MCF 10A (cell line): Measurements from ENCODE around the gene GRM7. TPM values are rescaled to one million over a fixed set of nuclear protein-coding genes. Genes with fewer than 3 reads are reported as not detected.

Source experiments
- BruUV-seq: library from RNA; stranded (reverse); fragments of 400-500 nt; replicated peaks from 2 replicates; lab custom pipeline; 2021; lab: Mats Ljungman, UMichigan
- CTCF ChIA-PET: fragments of 300-600 bp; sonication (Branson Sonifier 250); formaldehyde crosslinking; extraction: SDS; loops from one replicate; lab custom pipeline; 2021; ENCODE audit warnings: antibody characterized with exemption, inconsistent platforms; lab: Yijun Ruan, JAX
- POLR2A ChIA-PET: fragments of 300-600, 350-650 bp; sonication (Branson Sonifier 250); formaldehyde crosslinking; extraction: SDS; loops from one replicate; lab custom pipeline; 2020; ENCODE audit warnings: antibody characterized with exemption, inconsistent platforms; lab: Yijun Ruan, JAX
- DNase-seq: peaks from one replicate; pipeline ENCODE4 v3.0.0-alpha.2; 2018; ENCODE audit not compliant: unreplicated experiment
- H3K27ac Mint-ChIP-seq: one replicate; pipeline ENCODE4 v1.8.0; 2022; ENCODE audit warnings: mild to moderate bottlenecking, low read depth, mixed read lengths; ENCODE audit not compliant: unreplicated experiment
- H3K27me3 Mint-ChIP-seq: one replicate; pipeline ENCODE4 v1.8.0; 2022; ENCODE audit warnings: mixed read lengths; ENCODE audit not compliant: insufficient read depth, unreplicated experiment
- H3K36me3 Mint-ChIP-seq: one replicate; pipeline ENCODE4 v1.8.0; 2022; ENCODE audit warnings: mild to moderate bottlenecking, moderate library complexity, mixed read lengths; ENCODE audit not compliant: insufficient read depth, unreplicated experiment
- H3K4me1 Mint-ChIP-seq: one replicate; pipeline ENCODE4 v1.8.0; 2022; ENCODE audit warnings: mixed read lengths; ENCODE audit not compliant: insufficient read depth, unreplicated experiment
- H3K4me3 Mint-ChIP-seq: one replicate; pipeline ENCODE4 v1.8.0; 2022; ENCODE audit warnings: mild to moderate bottlenecking, moderate library complexity, mixed read lengths; ENCODE audit not compliant: unreplicated experiment
- H3K9me3 Mint-ChIP-seq: one replicate; pipeline ENCODE4 v1.8.0; 2022; ENCODE audit warnings: mixed read lengths; ENCODE audit not compliant: unreplicated experiment
- CTCF ChIP-seq: fragments of 200-600 bp; IDR thresholded peaks from one replicate; pipeline ENCODE4 v1.8.0; 2022; ENCODE audit warnings: antibody characterized with exemption, mild to moderate bottlenecking; ENCODE audit not compliant: unreplicated experiment
- intact Hi-C: fragments of 100-400 bp; cut with micrococcal nuclease; formaldehyde crosslinking; loops from 2 replicates; pipeline ENCODE4 v1.14.1; 2022
- total RNA-seq: library from RNA; stranded (reverse); gene quantifications from 2 replicates; pipeline ENCODE4 v1.2.3, GENCODE V29; 2022

Gene GRM7
- total RNA-seq, 1 experiment from 2014 or later, result not detected

GRCh38 chr3:7484636-7485035, 623.7 kb downstream of the GRM7 start:
- ChIA-PET CTCF (interaction anchor here (0.9 kb wide), 1 partner anchor 198 kb away, joined by 3 read pairs; no protein-coding TSS in a partner anchor), POLR2A (no interaction called here)
- no TSS peak for BruUV-seq
- H3K4me1 Mint-ChIP-seq, result peaks cover 24% of the 10 kb centered on the region
- no peak for TF ChIP-seq CTCF
- no peak overlapping the region for H3K4me3 Mint-ChIP-seq
- peak; percentile 88 for DNase-seq
- H3K9me3 Mint-ChIP-seq, result peaks cover 16% of the 10 kb centered on the region
- intact Hi-C loops, result no loop called here
- H3K36me3 Mint-ChIP-seq, result peaks cover 6% of the 10 kb centered on the region
- peak overlapping the region; percentile 44 for H3K27ac Mint-ChIP-seq
- H3K27me3 Mint-ChIP-seq, result no peaks in the 10 kb centered on the region

- no TSS peak for BruUV-seq
- ChIA-PET POLR2A (no interaction called here), CTCF (no interaction called here)
- no peak for DNase-seq
- no peak for TF ChIP-seq CTCF
- peaks cover 16% of the 10 kb centered on the region for H3K9me3 Mint-ChIP-seq
- H3K4me3 Mint-ChIP-seq, result no peak overlapping the region
- intact Hi-C loops, result no loop called here
- H3K27me3 Mint-ChIP-seq, result no peaks in the 10 kb centered on the region
- peaks cover 6% of the 10 kb centered on the region for H3K36me3 Mint-ChIP-seq
- H3K4me1 Mint-ChIP-seq, result peaks cover 24% of the 10 kb centered on the region
- H3K27ac Mint-ChIP-seq, result no peak overlapping the region
Measured at GRCh38 chr3:7487763-7488162, 626.8 kb downstream of the GRM7 start.

- ChIA-PET CTCF (interaction anchor here (1.2 kb wide), 1 partner anchor 11 kb away, joined by 3 read pairs; no protein-coding TSS in a partner anchor), POLR2A (no interaction called here)
- BruUV-seq, result no TSS peak
- intact Hi-C loops, result no loop called here
- peak; percentile 42 for DNase-seq
- Mint-ChIP-seq H3K9me3 (peaks cover 12% of the 10 kb centered on the region), H3K36me3 (peaks cover 6% of the 10 kb centered on the region), H3K4me3 (no peak overlapping the region), H3K4me1 (peaks cover 13% of the 10 kb centered on the region), H3K27ac (no peak overlapping the region), H3K27me3 (no peaks in the 10 kb centered on the region)
- TF ChIP-seq CTCF, result no peak
Measured at GRCh38 chr3:7489417-7489816, 628.5 kb downstream of the GRM7 start.

GRCh38 chr3:7498715-7499114, 637.8 kb downstream of the GRM7 start:
- no TSS peak for BruUV-seq
- no peak for TF ChIP-seq CTCF
- Mint-ChIP-seq H3K4me3 (no peak overlapping the region), H3K27ac (no peak overlapping the region), H3K9me3 (peaks cover 12% of the 10 kb centered on the region), H3K27me3 (no peaks in the 10 kb centered on the region), H3K4me1 (no peaks in the 10 kb centered on the region), H3K36me3 (no peaks in the 10 kb centered on the region)
- intact Hi-C loops, result no loop called here
- CTCF ChIA-PET, result no interaction called here
- no peak for DNase-seq
- POLR2A ChIA-PET, result no interaction called here
